Fibroblast of villous mesenchyme (primary cell): Measurements from ENCODE around the gene BET1L. TPM values are rescaled to one million over a fixed set of nuclear protein-coding genes. Genes with fewer than 3 reads are reported as not detected.
"Not testable (repeated sequence)": the region's sequence is repeated elsewhere in the genome, so short reads cannot be mapped to it uniquely, and the experiment has no call there.

Source experiments
- DNase-seq: peaks from one replicate; pipeline ENCODE4 v3.0.0-alpha.2; 2010; ENCODE audit warnings: low read depth
- H3K4me3 ChIP-seq: 2 replicates; pipeline ENCODE4 v1.5.1; 2011; ENCODE audit warnings: low read depth, mild to moderate bottlenecking, low read length
- small RNA-seq: library from RNA; depleted of rRNA; stranded (forward); fragments of <200 nt; gene quantifications from one replicate; pipeline ENCODE3, GENCODE V24; 2012
- total RNA-seq: library from RNA; depleted of rRNA; stranded (reverse); fragments of >200 nt; gene quantifications from 2 replicates; pipeline ENCODE4 v1.2.3, GENCODE V29; 2012
- TF ChIP-seq, protein P1 (sequence below): IDR thresholded peaks from 2 replicates; pipeline ENCODE4 v1.5.1; 2012; ENCODE audit warnings: low read depth, mild to moderate bottlenecking, low read length; ENCODE audit not compliant: insufficient read depth

The BET1L gene
- total RNA-seq, 1 donor: 22.0 TPM

DNA sequence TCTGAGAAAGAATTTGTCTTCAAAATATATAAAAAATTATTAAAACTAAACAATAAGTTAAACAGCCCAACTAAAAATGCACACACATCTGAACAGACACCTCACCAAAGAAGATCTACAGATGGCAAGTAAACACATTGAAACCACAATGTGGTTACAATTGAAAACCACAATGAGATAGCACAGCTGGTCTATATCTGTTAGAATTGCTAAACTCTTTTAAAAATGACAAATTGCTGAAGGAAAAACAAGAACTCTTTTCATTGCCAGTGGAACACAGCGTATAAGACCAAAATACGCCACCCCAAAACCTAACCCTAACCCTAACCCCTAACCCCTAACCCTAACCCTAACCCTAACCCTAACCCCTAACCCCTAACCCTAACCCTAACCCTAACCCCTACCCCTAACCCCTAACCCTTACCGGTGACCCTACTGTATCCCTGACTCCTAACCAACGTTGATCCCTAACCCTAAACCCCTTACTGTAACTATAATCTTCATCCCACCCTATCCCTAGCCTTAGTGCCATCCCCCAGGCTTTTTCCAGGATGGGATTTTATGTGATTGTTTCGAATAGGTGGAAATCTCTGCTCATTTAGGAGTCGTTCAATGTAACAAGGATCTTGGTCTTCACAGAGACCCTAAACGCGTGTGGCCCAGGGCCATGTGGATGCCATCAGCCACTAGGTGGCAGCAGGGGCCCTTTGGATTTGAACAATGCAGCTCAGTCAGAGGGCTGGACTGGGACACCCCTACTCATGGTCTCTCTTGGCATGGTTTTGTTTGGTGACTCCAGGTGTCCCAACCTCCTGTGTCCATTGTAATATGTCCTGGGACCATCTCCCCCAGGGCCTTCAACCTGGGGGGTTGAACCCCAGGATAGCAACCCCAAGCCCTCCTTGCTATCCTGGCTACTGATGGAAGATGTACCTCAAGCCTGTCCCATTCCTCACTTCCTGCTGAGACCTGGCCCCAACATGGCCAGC lies 15.4 kb downstream of the BET1L start:
- H3K4me3 ChIP-seq, DNase-seq: not testable (repeated sequence)
- TF ChIP-seq, protein P1, sequence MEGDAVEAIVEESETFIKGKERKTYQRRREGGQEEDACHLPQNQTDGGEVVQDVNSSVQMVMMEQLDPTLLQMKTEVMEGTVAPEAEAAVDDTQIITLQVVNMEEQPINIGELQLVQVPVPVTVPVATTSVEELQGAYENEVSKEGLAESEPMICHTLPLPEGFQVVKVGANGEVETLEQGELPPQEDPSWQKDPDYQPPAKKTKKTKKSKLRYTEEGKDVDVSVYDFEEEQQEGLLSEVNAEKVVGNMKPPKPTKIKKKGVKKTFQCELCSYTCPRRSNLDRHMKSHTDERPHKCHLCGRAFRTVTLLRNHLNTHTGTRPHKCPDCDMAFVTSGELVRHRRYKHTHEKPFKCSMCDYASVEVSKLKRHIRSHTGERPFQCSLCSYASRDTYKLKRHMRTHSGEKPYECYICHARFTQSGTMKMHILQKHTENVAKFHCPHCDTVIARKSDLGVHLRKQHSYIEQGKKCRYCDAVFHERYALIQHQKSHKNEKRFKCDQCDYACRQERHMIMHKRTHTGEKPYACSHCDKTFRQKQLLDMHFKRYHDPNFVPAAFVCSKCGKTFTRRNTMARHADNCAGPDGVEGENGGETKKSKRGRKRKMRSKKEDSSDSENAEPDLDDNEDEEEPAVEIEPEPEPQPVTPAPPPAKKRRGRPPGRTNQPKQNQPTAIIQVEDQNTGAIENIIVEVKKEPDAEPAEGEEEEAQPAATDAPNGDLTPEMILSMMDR: peak; percentile 21

DNA sequence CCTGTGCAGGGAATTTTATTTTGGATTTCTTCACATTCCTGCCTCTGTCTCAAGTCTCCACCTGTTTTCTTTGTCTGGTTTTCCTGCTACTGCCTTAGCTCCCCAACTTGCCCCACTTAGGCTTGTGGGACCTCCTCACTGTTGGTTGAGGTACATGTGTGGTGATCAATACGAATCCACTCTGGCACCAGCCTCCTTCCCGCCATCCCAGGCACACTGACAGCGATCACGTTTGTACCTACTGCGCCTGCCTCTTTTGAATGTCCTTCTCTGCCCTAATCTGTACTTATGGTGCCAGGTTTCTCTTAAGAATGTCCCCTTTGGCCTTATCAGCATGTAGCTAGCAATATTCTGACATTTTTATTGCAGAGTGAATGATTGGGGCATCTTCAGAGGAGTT lies 16.7 kb downstream of the BET1L start:
- not testable (repeated sequence) for DNase-seq, H3K4me3 ChIP-seq

DNA sequence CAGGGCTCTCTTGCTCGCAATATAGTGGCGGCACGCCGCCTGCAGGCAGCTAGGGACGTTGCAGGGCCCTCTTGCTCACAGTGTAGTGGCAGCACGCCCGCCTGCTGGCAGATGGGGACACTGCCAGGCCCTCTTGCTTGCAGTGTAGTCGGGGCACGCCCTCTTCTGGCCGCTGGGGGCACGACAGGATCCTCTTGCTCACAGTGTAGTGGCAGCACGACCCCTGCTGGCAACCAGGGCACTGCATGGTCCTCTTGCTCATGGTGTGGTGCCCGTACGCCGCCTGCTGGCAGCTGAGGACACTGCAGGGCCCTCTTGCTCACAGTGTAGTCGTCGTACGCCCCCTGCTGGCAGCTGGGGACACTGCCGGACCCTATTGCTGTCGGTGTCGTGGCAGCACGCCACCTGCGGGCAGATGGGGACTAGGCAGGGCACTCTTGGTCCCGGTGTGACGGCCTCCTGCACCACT lies 17.3 kb downstream of the BET1L start:
- TF ChIP-seq, protein P1: peak; percentile 46
- peak overlapping the region; percentile 27 for H3K4me3 ChIP-seq
- DNase-seq: not testable (repeated sequence)

DNA sequence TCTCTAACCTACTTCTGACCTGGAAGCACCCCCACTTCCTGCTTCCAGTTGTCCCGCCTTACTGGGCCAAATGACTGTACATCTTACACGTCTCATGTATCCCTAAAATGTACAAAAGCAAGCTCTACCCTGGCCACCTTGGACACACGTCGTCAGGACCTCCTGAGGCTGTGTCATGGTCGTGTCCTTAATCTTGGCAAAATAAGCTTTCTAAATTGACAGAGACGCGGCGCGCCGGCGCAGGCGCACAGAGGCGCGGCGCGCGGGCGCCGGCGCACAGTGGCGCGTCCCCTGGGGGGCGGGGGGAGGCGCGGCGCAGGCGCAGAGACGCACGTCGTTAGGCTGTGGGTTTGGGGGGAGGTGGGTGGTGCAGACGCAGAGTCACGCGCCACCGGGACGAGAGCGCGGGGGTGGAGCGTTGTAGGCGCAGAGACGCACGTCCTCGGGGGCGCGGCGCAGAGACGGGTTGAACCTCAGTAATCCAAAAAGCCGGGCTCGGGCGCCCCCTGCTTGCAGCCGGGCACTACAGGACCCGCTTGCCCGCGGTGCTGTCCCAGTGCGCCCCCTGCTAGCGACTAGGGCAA lies 17.9 kb downstream of the BET1L start:
- DNase-seq: peak; percentile 88
- peak overlapping the region; percentile 37 for H3K4me3 ChIP-seq

DNA sequence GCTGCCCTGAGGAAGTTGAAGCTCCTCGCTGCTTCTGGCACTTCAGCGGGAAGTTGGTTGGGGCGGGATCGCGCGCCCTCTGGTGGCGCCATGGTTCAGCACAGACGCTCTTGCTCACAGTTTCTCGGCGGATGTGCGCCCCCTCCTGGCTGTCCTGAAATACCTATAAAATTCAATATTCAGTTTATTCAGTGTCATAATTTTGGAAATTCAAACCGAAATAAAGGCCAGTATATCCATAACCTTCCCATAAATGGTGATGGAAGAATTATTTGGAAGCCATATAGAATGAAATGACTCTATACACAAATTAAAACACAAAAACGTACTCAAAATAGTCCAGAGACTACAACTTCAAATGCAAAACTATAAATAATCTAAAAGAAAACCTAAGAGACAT lies 27.0 kb downstream of the BET1L start:
- H3K4me3 ChIP-seq, DNase-seq: not testable (repeated sequence)

Small RNAs within 50 kb of the gene (small RNA-seq; reads per million reads assigned to genes)
- gene RNU6-447P: not detected

Other genes starting within 250 kb of the BET1L start
- gene SCGB1C1, start 14.3 kb downstream of the BET1L start, total RNA-seq: not detected in 2 replicates
- 154 and 167 TPM in 2 replicates for gene RIC8A, start 309 bp upstream of the BET1L start, total RNA-seq
- gene SIRT3, start 28.9 kb upstream of the BET1L start, total RNA-seq: 10.3 and 10.4 TPM in 2 replicates
- 130 and 140 TPM in 2 replicates for gene PSMD13, start 29.6 kb upstream of the BET1L start, total RNA-seq
- gene NLRP6, start 71.0 kb upstream of the BET1L start, total RNA-seq: not detected in 2 replicates
- 7.8 and 10.6 TPM in 2 replicates for gene PGGHG, start 81.7 kb upstream of the BET1L start, total RNA-seq
- gene IFITM5, start 92.1 kb upstream of the BET1L start, total RNA-seq: not detected in 2 replicates
- gene IFITM2, start 100.4 kb upstream of the BET1L start, total RNA-seq: 38.4 and 107 TPM in 2 replicates
- 76.4 and 117 TPM in 2 replicates for gene IFITM1, start 106.6 kb upstream of the BET1L start, total RNA-seq
- gene IFITM3, start 113.5 kb upstream of the BET1L start, total RNA-seq: 83.3 and 94.1 TPM in 2 replicates
- 0.43 and 1.3 TPM in 2 replicates for gene B4GALNT4, start 162.1 kb upstream of the BET1L start, total RNA-seq
- 2.2 and 2.6 TPM in 2 replicates for gene PKP3, start 186.8 kb upstream of the BET1L start, total RNA-seq
- gene SIGIRR, start 207.6 kb upstream of the BET1L start, total RNA-seq: 10.8 and 14.5 TPM in 2 replicates
- not detected in 2 replicates for gene ANO9, start 234.6 kb upstream of the BET1L start, total RNA-seq
- 31.5 and 34.8 TPM in 2 replicates for gene PTDSS2, start 242.9 kb upstream of the BET1L start, total RNA-seq